Measurements from ENCODE around the gene ZDHHC6. TPM values are rescaled to one million over a fixed set of nuclear protein-coding genes. Genes with fewer than 3 reads are reported as not detected.
"Not testable (repeated sequence)": the region's sequence is repeated elsewhere in the genome, so short reads cannot be mapped to it uniquely, and the experiment has no call there.

Gene ZDHHC6
- total RNA-seq, 2 experiments from 2014 or later: 47.8 to 64.3 TPM

- Mint-ChIP-seq H3K27ac (no peak overlapping the region), H3K36me3 (ENCODE audit: low read depth) (peaks cover 32% of the 10 kb centered on the region), H3K4me3 (no peak overlapping the region), H3K27me3 (no peaks in the 10 kb centered on the region), H3K9me3 (no peaks in the 10 kb centered on the region), H3K4me1 (no peaks in the 10 kb centered on the region)
- ChIA-PET POLR2A (no interaction called here), CTCF (interaction anchor here (0.8 to 1.6 kb wide), 4 partner anchors 9 to 62 kb away, joined by 3 to 5 read pairs (median 4); partner anchors contain the start of genes VTI1A and ZDHHC6)
- DNase-seq: no peak
These were observed 11.6 kb downstream of the ZDHHC6 start for GRCh38 chr10:112434988-112435619.

GRCh38 chr10:112433136-112433535, 13.6 kb downstream of the ZDHHC6 start:
- ChIA-PET POLR2A (no interaction called here), CTCF (interaction anchor here (1.1 to 1.5 kb wide), 3 partner anchors 11 to 66 kb away, joined by 3 read pairs; no protein-coding TSS in a partner anchor)
- H3K4me3 Mint-ChIP-seq: no peak overlapping the region
- peaks cover 32% of the 10 kb centered on the region for H3K36me3 Mint-ChIP-seq (ENCODE audit: low read depth)
- H3K27me3 Mint-ChIP-seq: no peaks in the 10 kb centered on the region
- H3K9me3 Mint-ChIP-seq: no peaks in the 10 kb centered on the region
- no peak for DNase-seq
- H3K27ac Mint-ChIP-seq: no peak overlapping the region
- no peaks in the 10 kb centered on the region for H3K4me1 Mint-ChIP-seq

DNA sequence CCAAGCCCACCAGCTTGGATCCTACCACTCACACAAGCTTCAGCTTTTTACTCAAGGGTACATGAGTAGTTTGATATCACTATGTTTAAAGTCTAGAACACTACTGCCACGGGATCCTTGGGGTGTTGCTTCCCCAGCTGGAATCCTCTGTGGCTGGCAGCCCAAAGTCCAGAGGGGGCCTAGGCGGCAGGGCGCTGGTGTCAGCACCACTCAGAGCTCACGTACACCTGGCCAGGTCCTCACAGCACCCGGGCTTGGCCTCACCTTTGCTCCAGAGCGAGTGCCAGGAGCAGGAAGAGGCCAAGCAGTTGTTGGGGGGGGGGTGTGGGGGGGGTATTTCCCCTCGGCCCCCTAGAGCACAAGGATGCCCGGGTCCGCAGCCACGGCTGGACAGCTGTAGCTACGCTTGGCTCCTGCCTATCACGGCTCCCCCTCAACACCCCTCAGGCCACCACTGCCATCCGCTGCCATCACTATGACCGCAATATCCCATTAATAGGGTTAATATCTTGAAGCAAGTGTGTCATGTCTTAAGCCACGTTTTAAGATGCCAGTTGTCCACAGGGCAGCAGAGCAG, 17.0 kb downstream of the ZDHHC6 start:
- Mint-ChIP-seq H3K36me3 (ENCODE audit: low read depth) (peaks cover 44% of the 10 kb centered on the region), H3K9me3 (no peaks in the 10 kb centered on the region), H3K4me1 (no peaks in the 10 kb centered on the region), H3K4me3 (no peak overlapping the region), H3K27ac (peak overlapping the region; percentile 1), H3K27me3 (no peaks in the 10 kb centered on the region)
- ChIA-PET POLR2A (no interaction called here), CTCF (no interaction called here)
- no peak for DNase-seq

DNA sequence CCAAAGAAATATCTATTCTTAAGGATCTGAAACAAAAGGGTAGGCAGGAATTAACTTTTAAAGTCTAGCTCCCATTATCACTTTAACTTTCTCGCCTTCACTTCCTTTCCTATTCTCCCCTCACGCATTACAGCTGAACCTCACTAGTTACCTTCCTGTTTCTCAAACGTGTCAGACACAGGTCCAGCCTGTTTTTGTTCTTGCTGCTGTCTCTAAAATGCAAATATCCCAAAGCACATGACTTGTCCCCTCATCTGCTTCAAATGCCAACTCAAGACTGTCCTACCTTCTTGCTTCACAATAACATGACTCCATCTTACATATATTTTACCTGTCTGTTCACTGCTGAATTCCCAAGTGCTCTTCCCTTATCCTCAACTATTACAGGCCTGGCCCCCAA, 17.6 kb downstream of the ZDHHC6 start:
- CTCF ChIA-PET: no interaction called here

DNA sequence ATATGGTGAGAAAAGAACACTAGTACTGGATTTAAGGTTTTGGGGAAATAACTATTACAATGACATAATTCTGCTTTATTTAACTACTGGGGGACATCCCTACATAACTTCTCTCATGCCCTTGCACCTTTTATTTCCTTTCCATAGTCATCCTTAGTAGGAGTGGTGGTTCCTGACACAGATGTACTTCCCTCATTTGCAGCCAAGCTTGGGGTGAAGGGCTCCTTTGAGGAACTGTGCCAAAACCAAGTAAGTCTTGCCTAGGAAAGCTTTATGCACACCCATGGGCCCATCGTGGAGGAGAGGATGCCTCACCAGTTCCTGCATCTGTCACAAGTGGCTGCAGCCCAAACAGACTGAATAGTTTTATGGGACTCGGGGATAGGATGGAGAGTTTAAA, 20.6 kb downstream of the ZDHHC6 start:
- peaks cover 47% of the 10 kb centered on the region for H3K36me3 Mint-ChIP-seq (ENCODE audit: low read depth)
- POLR2A ChIA-PET: no interaction called here
- no peak for DNase-seq
- no peaks in the 10 kb centered on the region for H3K9me3 Mint-ChIP-seq
- no peak overlapping the region for H3K4me3 Mint-ChIP-seq
- CTCF ChIA-PET: interaction anchor here (0.6 to 1.0 kb wide), 3 partner anchors 9 to 1763 kb away, joined by 3 read pairs; no protein-coding TSS in a partner anchor
- H3K27me3 Mint-ChIP-seq: no peaks in the 10 kb centered on the region
- no peak overlapping the region for H3K27ac Mint-ChIP-seq
- no peaks in the 10 kb centered on the region for H3K4me1 Mint-ChIP-seq

More for the DNA sequence above, 17.6 kb downstream of the ZDHHC6 start:
- POLR2A ChIA-PET: interaction anchor here (0.8 kb wide), 1 partner anchor 40 kb away, joined by 3 read pairs; no protein-coding TSS in a partner anchor
- DNase-seq: no peak
- no peak overlapping the region for H3K4me3 Mint-ChIP-seq
- peak overlapping the region; percentile 1 for H3K27ac Mint-ChIP-seq
- no peaks in the 10 kb centered on the region for H3K4me1 Mint-ChIP-seq
- H3K27me3 Mint-ChIP-seq: no peaks in the 10 kb centered on the region
- H3K9me3 Mint-ChIP-seq: no peaks in the 10 kb centered on the region
- peaks cover 44% of the 10 kb centered on the region for H3K36me3 Mint-ChIP-seq (ENCODE audit: low read depth)

DNA sequence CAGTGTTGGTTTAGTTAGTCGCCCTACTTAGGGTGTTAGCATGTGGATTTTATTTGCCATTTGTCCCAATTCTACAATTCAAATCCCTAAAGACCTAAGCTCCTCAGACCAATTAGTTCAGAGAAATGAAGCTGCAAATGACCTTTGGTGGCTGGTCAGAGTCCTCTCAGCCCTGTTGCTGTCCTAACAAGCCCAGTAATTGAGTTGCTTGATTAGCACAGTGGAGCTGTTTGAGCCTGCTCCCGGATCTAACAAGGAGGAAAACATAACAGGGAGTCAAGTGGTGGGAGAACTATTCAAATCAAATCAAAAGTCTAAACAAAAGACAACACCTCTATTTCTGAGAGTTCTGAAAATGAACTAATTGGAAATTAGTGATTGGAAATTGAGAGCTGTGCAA, 22.1 kb downstream of the ZDHHC6 start:
- ChIA-PET POLR2A (no interaction called here), CTCF (interaction anchor here (1.7 kb wide), 1 partner anchor 11 kb away, joined by 5 read pairs; no protein-coding TSS in a partner anchor)
- no peak for DNase-seq
- Mint-ChIP-seq H3K27me3 (no peaks in the 10 kb centered on the region), H3K9me3 (no peaks in the 10 kb centered on the region), H3K4me3 (no peak overlapping the region), H3K27ac (no peak overlapping the region), H3K36me3 (ENCODE audit: low read depth) (peaks cover 51% of the 10 kb centered on the region), H3K4me1 (no peaks in the 10 kb centered on the region)

DNA sequence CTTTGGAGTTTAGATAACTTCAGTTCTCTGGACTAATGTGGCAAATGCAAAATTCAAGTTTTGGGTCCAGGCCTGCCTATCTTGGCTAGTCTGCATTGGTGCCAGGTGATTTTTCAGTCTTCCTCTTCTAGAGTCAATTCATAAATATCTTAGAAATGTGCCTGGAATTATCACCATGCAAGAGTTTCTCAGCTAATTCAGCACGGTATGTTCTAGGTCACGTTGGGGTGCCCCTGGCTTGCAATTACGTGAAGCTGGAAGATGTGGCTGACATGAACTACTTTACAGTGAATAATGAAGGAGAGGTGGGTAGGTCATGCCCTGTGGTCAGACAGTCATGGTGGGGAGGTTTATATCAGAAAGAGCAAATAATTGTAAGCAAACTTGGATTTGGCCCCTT, 25.0 kb downstream of the ZDHHC6 start:
- Mint-ChIP-seq H3K27me3 (no peaks in the 10 kb centered on the region), H3K27ac (no peak overlapping the region), H3K4me3 (no peak overlapping the region), H3K9me3 (no peaks in the 10 kb centered on the region), H3K4me1 (no peaks in the 10 kb centered on the region), H3K36me3 (ENCODE audit: low read depth) (peaks cover 48% of the 10 kb centered on the region)
- ChIA-PET POLR2A (no interaction called here), CTCF (interaction anchor here (1.4 kb wide), 1 partner anchor 11 kb away, joined by 3 read pairs; no protein-coding TSS in a partner anchor)
- DNase-seq: no peak

DNA sequence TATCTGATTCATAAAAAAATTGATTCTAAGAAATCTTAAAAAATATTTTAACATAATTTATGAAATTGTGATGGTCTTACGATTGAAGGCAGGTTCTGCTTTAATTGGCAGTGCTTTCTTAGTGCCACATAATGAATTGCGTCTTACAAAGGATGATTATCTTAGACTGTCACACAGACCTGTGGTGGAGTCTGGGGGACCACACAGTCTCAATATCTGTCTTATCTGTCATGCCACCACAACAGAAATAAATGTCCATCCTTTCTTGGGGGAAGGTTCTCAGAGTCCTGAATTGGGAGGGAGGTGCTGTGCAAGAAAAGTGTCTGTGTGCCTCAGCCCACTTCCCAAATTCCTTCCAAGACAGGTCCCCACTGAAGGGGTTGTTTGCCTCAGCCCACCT, 34.0 kb downstream of the ZDHHC6 start:
- ChIA-PET POLR2A (no interaction called here), CTCF (interaction anchor here (1.7 kb wide), 1 partner anchor 12 kb away, joined by 5 read pairs; no protein-coding TSS in a partner anchor)
- Mint-ChIP-seq H3K36me3 (ENCODE audit: low read depth) (peaks cover 48% of the 10 kb centered on the region), H3K4me3 (no peak overlapping the region), H3K4me1 (no peaks in the 10 kb centered on the region), H3K27ac (no peak overlapping the region), H3K9me3 (no peaks in the 10 kb centered on the region), H3K27me3 (no peaks in the 10 kb centered on the region)
- DNase-seq: no peak

- no peaks in the 10 kb centered on the region for H3K27me3 Mint-ChIP-seq
- H3K27ac Mint-ChIP-seq: no peak overlapping the region
- no peak overlapping the region for H3K4me3 Mint-ChIP-seq
- CTCF ChIA-PET: interaction anchor here (1.0 kb wide), 1 partner anchor 23 kb away, joined by 3 read pairs; no protein-coding TSS in a partner anchor
- no peaks in the 10 kb centered on the region for H3K4me1 Mint-ChIP-seq
- POLR2A ChIA-PET: no interaction called here
- peaks cover 2% of the 10 kb centered on the region for H3K9me3 Mint-ChIP-seq
- peaks cover 52% of the 10 kb centered on the region for H3K36me3 Mint-ChIP-seq (ENCODE audit: low read depth)
- no peak for DNase-seq
These were observed 37.0 kb downstream of the ZDHHC6 start for GRCh38 chr10:112409755-112410154.

DNA sequence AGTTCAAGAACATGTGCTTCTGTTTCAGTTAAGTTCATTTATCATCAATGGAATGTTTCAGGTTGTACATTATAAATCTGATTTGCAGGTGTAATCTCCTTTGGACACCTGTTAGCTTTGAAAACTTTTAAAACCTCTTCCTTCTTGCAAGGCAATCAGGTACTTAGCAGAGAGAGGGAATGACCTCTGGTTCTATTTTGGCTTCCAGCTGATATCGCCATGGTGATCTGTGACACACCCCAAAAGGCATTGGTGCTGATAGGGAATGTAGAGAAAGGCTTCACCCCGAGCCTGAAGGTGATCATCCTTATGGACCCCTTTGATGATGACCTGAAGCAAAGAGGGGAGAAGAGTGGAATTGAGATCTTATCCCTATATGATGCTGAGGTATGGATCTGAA, 37.4 kb downstream of the ZDHHC6 start:
- Mint-ChIP-seq H3K27ac (no peak overlapping the region), H3K4me3 (no peak overlapping the region), H3K27me3 (no peaks in the 10 kb centered on the region), H3K9me3 (peaks cover 2% of the 10 kb centered on the region), H3K4me1 (no peaks in the 10 kb centered on the region), H3K36me3 (ENCODE audit: low read depth) (peaks cover 52% of the 10 kb centered on the region)
- CTCF ChIA-PET: interaction anchor here (0.6 to 1.0 kb wide), 2 partner anchors 23 to 272 kb away, joined by 3 read pairs; no protein-coding TSS in a partner anchor
- DNase-seq: no peak
- POLR2A ChIA-PET: no interaction called here

GRCh38 chr10:112407696-112408095, 39.0 kb downstream of the ZDHHC6 start:
- Mint-ChIP-seq H3K4me1 (no peaks in the 10 kb centered on the region), H3K36me3 (ENCODE audit: low read depth) (peaks cover 55% of the 10 kb centered on the region), H3K27ac (no peak overlapping the region), H3K9me3 (peaks cover 2% of the 10 kb centered on the region), H3K27me3 (no peaks in the 10 kb centered on the region), H3K4me3 (no peak overlapping the region)
- ChIA-PET CTCF (no interaction called here), POLR2A (no interaction called here)
- DNase-seq: no peak

DNA sequence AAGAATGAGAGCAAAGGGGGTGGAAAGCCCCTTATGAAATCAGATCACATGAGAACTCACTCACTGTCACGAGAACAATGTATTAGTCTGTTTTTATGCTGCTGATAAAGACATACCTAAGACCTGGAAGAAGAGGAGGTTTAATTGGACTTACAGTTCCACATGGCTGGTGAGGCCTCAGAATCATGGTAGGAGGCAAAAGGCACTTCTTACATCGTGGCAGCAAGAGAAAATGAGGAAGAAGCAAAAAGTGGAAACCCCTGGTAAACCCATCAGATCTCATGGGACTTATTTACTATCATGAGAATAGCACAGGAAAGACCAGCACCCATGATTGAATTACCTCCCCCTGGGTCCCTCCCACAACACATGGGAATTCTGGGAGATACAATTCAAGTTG, 39.9 kb downstream of the ZDHHC6 start:
- H3K4me3 Mint-ChIP-seq, H3K4me1 Mint-ChIP-seq, DNase-seq, CTCF ChIA-PET, POLR2A ChIA-PET, H3K27me3 Mint-ChIP-seq, H3K9me3 Mint-ChIP-seq, H3K27ac Mint-ChIP-seq: not testable (repeated sequence)
- peaks cover 58% of the 10 kb centered on the region for H3K36me3 Mint-ChIP-seq (ENCODE audit: low read depth)

DNA sequence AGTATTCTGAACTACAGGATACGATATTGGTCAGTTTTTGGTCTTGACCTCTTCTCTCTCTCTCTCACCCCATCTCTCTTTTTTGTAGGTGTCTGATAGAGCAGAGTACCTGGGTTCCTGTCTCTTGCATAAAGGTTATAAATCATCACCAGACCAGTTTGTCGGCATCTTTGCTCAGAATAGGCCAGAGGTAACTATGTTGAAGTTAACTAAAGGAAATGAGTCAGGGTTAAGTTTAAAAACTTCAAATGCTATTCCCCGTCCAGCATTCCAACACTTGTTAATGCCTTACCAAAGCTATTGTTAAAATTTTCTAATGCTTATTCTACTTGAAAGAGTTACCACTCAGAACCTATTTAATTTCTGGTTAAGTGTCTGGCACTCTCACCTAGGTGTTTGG, 42.1 kb downstream of the ZDHHC6 start:
- POLR2A ChIA-PET: no interaction called here
- H3K9me3 Mint-ChIP-seq: peaks cover 2% of the 10 kb centered on the region
- peaks cover 57% of the 10 kb centered on the region for H3K36me3 Mint-ChIP-seq (ENCODE audit: low read depth)
- no peak overlapping the region for H3K27ac Mint-ChIP-seq
- H3K27me3 Mint-ChIP-seq: no peaks in the 10 kb centered on the region
- CTCF ChIA-PET: no interaction called here
- H3K4me3 Mint-ChIP-seq: no peak overlapping the region
- no peaks in the 10 kb centered on the region for H3K4me1 Mint-ChIP-seq
- DNase-seq: no peak

Measured in activated CD4-positive, alpha-beta T cell treated with anti-CD3 and anti-CD28 coated beads, Interleukin-2, amount 10 ng/mL, durations not matched to agents 7 days and 5 days (primary cell).